Glutamatergic neuron (in vitro differentiated cells): ENCODE data around the gene PTEN. TPM values are rescaled to one million over a fixed set of nuclear protein-coding genes. Genes with fewer than 3 reads are reported as not detected.

Experiments
- DNase-seq: peaks from one replicate; pipeline ENCODE4 v3.0.0; 2022
- H3K27ac Mint-ChIP-seq: one replicate; pipeline ENCODE4 v1.8.0; 2020; ENCODE audit warnings: mild to moderate bottlenecking, mixed read lengths, inconsistent platforms; ENCODE audit not compliant: unreplicated experiment
- H3K27me3 Mint-ChIP-seq: one replicate; pipeline ENCODE4 v1.8.0; 2020; ENCODE audit warnings: mild to moderate bottlenecking, moderate library complexity, mixed read lengths, inconsistent platforms; ENCODE audit not compliant: unreplicated experiment
- H3K36me3 Mint-ChIP-seq: one replicate; pipeline ENCODE4 v1.8.0; 2020; ENCODE audit warnings: mild to moderate bottlenecking, mixed read lengths, inconsistent platforms; ENCODE audit not compliant: unreplicated experiment
- H3K4me1 Mint-ChIP-seq: one replicate; pipeline ENCODE4 v1.8.0; 2020; ENCODE audit warnings: mild to moderate bottlenecking, low read depth, mixed read lengths, inconsistent platforms; ENCODE audit not compliant: unreplicated experiment
- H3K4me3 Mint-ChIP-seq: one replicate; pipeline ENCODE4 v1.8.0; 2020; ENCODE audit warnings: mild to moderate bottlenecking, mixed read lengths, inconsistent platforms; ENCODE audit not compliant: unreplicated experiment
- H3K9me3 Mint-ChIP-seq: one replicate; pipeline ENCODE4 v1.8.0; 2020; ENCODE audit warnings: mild to moderate bottlenecking, moderate library complexity, mixed read lengths, inconsistent platforms; ENCODE audit not compliant: unreplicated experiment
- total RNA-seq: library from RNA; stranded (reverse); fragmentation: NEBNext Ultra II Directional; extraction: Animal tissue kit (Norgen Biotek cat#: 25700); gene quantifications from one replicate; pipeline ENCODE4 v1.2.1, GENCODE V29; 2021; ENCODE audit not compliant: unreplicated experiment
- TF ChIP-seq, protein P1 (sequence below): fragments of 200-600 bp; sonication (generic); IDR thresholded peaks from one replicate; pipeline ENCODE4 v1.5.0; 2021; ENCODE audit not compliant: partially characterized antibody, unreplicated experiment

The PTEN gene
- total RNA-seq, 1 donor from 2014 or later = 61.2 TPM

GRCh38 chr10:87935290-87936141, 72.1 kb downstream of the PTEN start:
- H3K36me3 Mint-ChIP-seq = no peaks in the 10 kb centered on the region
- peaks cover 1% of the 10 kb centered on the region for H3K9me3 Mint-ChIP-seq
- no peaks in the 10 kb centered on the region for H3K4me1 Mint-ChIP-seq
- TF ChIP-seq, protein P1, sequence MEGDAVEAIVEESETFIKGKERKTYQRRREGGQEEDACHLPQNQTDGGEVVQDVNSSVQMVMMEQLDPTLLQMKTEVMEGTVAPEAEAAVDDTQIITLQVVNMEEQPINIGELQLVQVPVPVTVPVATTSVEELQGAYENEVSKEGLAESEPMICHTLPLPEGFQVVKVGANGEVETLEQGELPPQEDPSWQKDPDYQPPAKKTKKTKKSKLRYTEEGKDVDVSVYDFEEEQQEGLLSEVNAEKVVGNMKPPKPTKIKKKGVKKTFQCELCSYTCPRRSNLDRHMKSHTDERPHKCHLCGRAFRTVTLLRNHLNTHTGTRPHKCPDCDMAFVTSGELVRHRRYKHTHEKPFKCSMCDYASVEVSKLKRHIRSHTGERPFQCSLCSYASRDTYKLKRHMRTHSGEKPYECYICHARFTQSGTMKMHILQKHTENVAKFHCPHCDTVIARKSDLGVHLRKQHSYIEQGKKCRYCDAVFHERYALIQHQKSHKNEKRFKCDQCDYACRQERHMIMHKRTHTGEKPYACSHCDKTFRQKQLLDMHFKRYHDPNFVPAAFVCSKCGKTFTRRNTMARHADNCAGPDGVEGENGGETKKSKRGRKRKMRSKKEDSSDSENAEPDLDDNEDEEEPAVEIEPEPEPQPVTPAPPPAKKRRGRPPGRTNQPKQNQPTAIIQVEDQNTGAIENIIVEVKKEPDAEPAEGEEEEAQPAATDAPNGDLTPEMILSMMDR = no peak
- H3K27me3 Mint-ChIP-seq = peaks cover 1% of the 10 kb centered on the region
- no peak for DNase-seq
- H3K27ac Mint-ChIP-seq = no peak overlapping the region
- H3K4me3 Mint-ChIP-seq = no peak overlapping the region

GRCh38 chr10:87940210-87940609, 76.8 kb downstream of the PTEN start:
- Mint-ChIP-seq H3K27me3 (peaks cover 1% of the 10 kb centered on the region), H3K4me1 (no peaks in the 10 kb centered on the region), H3K4me3 (no peak overlapping the region), H3K36me3 (peaks cover 2% of the 10 kb centered on the region), H3K9me3 (peaks cover 1% of the 10 kb centered on the region), H3K27ac (no peak overlapping the region)
- TF ChIP-seq, protein P1 = no peak
- DNase-seq = no peak

DNA sequence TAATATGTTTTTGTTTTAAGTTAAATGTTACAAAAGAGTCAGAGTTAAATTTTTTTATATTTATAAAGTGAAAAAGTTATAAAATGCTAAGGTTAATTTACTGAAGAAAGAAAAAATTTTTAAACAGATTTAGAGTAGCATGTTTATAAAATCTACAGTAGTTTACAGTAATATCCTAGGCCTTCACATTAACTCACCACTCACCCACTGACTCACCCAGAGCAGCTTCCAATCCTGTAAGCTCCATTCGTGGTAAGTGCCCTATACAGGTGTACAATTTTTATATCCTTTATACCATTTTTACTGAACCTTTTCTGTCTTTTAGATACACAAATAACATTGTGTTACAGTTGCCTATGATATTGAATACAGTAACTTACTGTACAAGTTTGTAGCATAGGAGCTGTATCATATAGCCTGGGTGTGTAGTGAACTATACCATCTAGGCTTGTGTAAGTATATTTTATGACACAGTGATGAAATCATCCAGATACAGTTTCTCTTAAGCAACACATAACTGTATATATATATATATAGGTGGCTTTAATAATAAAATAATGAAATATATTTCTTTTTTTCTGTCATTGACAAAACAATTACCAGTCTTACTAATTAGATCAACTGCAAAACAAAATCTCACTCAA, 79.6 kb downstream of the PTEN start:
- H3K27me3 Mint-ChIP-seq = no peaks in the 10 kb centered on the region
- TF ChIP-seq, protein P1 = no peak
- H3K4me3 Mint-ChIP-seq = no peak overlapping the region
- no peak for DNase-seq
- H3K4me1 Mint-ChIP-seq = no peaks in the 10 kb centered on the region
- H3K27ac Mint-ChIP-seq = no peak overlapping the region
- H3K9me3 Mint-ChIP-seq = no peaks in the 10 kb centered on the region
- peaks cover 5% of the 10 kb centered on the region for H3K36me3 Mint-ChIP-seq

- Mint-ChIP-seq H3K4me1 (no peaks in the 10 kb centered on the region), H3K27me3 (no peaks in the 10 kb centered on the region), H3K27ac (no peak overlapping the region)
Measured at GRCh38 chr10:87945984-87946383, 82.6 kb downstream of the PTEN start.

More at GRCh38 chr10:87945984-87946383, 82.6 kb downstream of the PTEN start:
- peaks cover 5% of the 10 kb centered on the region for H3K36me3 Mint-ChIP-seq
- no peaks in the 10 kb centered on the region for H3K9me3 Mint-ChIP-seq
- DNase-seq = no peak
- TF ChIP-seq, protein P1 = no peak
- no peak overlapping the region for H3K4me3 Mint-ChIP-seq
